Left ventricle myocardium superior (tissue), 1 donor: ENCODE measurements around the gene MBP. TPM values are rescaled to one million over a fixed set of nuclear protein-coding genes. Genes with fewer than 3 reads are reported as not detected.

Experiments used
- ATAC-seq: fragments of 200-7000 bp; cut with Tn5 transposase; one replicate; pipeline ENCODE4 v1.9.1; 2020; ENCODE audit warnings: mild to moderate bottlenecking, moderate library complexity
- DNase-seq: peaks from one replicate; pipeline ENCODE4 v3.0.0-alpha.2; 2020
- intact Hi-C: fragments of 100-400 bp; cut with micrococcal nuclease; formaldehyde crosslinking; loops from one replicate; pipeline ENCODE4 v1.11.0; 2022
- total RNA-seq: library from RNA; stranded (reverse); fragmentation: NEBNext Ultra II Directional; extraction: Animal tissue kit (Norgen Biotek cat#: 25700); gene quantifications from one replicate; pipeline ENCODE4 v1.2.1, GENCODE V29; 2021
- donor health status: DM: no; HTN: yes; CAD: no; lungs with severe emphysema.

The MBP gene
- total RNA-seq, 1 donor from 2014 or later = 32.7 TPM

GRCh38 chr18:77061281-77061945 lies 71.2 kb downstream of the MBP start:
- ATAC-seq (no peak), DNase-seq (no peak)
- intact Hi-C loops = loop anchor here (5.0 kb wide), 1 partner anchor 151 kb away; no protein-coding TSS in a partner anchor

- DNase-seq (no peak), ATAC-seq (no peak)
- intact Hi-C loops = loop anchor here (5.0 kb wide), 1 partner anchor 152 kb away; no protein-coding TSS in a partner anchor
Measured at GRCh38 chr18:77060151-77060550, 72.4 kb downstream of the MBP start.

GRCh38 chr18:77059294-77059916 lies 73.2 kb downstream of the MBP start:
- no peak for ATAC-seq
- intact Hi-C loops = no loop called here
- no peak for DNase-seq

GRCh38 chr18:77058290-77058835 lies 74.2 kb downstream of the MBP start:
- peak; percentile 82 for DNase-seq
- intact Hi-C loops = no loop called here
- ATAC-seq = peak; percentile 14

GRCh38 chr18:77057006-77057395 lies 75.6 kb downstream of the MBP start:
- peak; percentile 48 for ATAC-seq
- peak; percentile 75 for DNase-seq
- intact Hi-C loops = no loop called here

GRCh38 chr18:77056344-77057005 lies 76.1 kb downstream of the MBP start:
- ATAC-seq = peak; percentile 38
- intact Hi-C loops = no loop called here
- peak; percentile 49 for DNase-seq

- intact Hi-C loops = no loop called here
- ATAC-seq (peak; percentile 24), DNase-seq (peak; percentile 64)
Measured at GRCh38 chr18:77055429-77056300, 76.9 kb downstream of the MBP start.

- ATAC-seq (peak; percentile 82), DNase-seq (peak; percentile 93)
- intact Hi-C loops = loop anchor here (5.0 kb wide), 1 partner anchor 53 kb away; no protein-coding TSS in a partner anchor
Measured at GRCh38 chr18:77054606-77055428, 77.8 kb downstream of the MBP start.

GRCh38 chr18:77054288-77054605 lies 78.3 kb downstream of the MBP start:
- intact Hi-C loops = loop anchor here (5.0 kb wide), 1 partner anchor 52 kb away; no protein-coding TSS in a partner anchor
- no peak for ATAC-seq
- DNase-seq = peak; percentile 46

- no peak for ATAC-seq
- no peak for DNase-seq
- intact Hi-C loops = loop anchor here (5.0 kb wide), 1 partner anchor 51 kb away; no protein-coding TSS in a partner anchor
Measured at GRCh38 chr18:77053616-77054287, 78.8 kb downstream of the MBP start.

- DNase-seq (peak; percentile 61), ATAC-seq (no peak)
- intact Hi-C loops = loop anchor here (5.0 kb wide), 1 partner anchor 51 kb away; no protein-coding TSS in a partner anchor
Measured at GRCh38 chr18:77052983-77053309, 79.6 kb downstream of the MBP start.

GRCh38 chr18:77052297-77052982 lies 80.1 kb downstream of the MBP start:
- intact Hi-C loops = loop anchor here (5.0 kb wide), 1 partner anchor 50 kb away; no protein-coding TSS in a partner anchor
- no peak for ATAC-seq

GRCh38 chr18:77051581-77052296 lies 80.8 kb downstream of the MBP start:
- ATAC-seq (no peak), DNase-seq (no peak)
- intact Hi-C loops = loop anchor here (5.0 kb wide), 1 partner anchor 49 kb away; no protein-coding TSS in a partner anchor

More at GRCh38 chr18:77052297-77052982, 80.1 kb downstream of the MBP start:
- no peak for DNase-seq

- ATAC-seq (no peak), DNase-seq (no peak)
- intact Hi-C loops = loop anchor here (5.0 kb wide), 1 partner anchor 48 kb away; no protein-coding TSS in a partner anchor
Measured at GRCh38 chr18:77049938-77050337, 82.6 kb downstream of the MBP start.

- no peak for DNase-seq
- intact Hi-C loops = no loop called here
Measured at GRCh38 chr18:77047803-77048419, 84.7 kb downstream of the MBP start.

GRCh38 chr18:77046994-77047393 lies 85.6 kb downstream of the MBP start:
- ATAC-seq (no peak), DNase-seq (no peak)
- intact Hi-C loops = no loop called here

More at GRCh38 chr18:77047803-77048419, 84.7 kb downstream of the MBP start:
- no peak for ATAC-seq
